Iris pigment epithelial cell (primary cell): ENCODE data around the gene ARHGAP6.

Source experiments
- DNase-seq: peaks from one replicate; pipeline ENCODE4 v3.0.0-alpha.2; 2011; ENCODE audit warnings: low read depth

Gene ARHGAP6

DNA sequence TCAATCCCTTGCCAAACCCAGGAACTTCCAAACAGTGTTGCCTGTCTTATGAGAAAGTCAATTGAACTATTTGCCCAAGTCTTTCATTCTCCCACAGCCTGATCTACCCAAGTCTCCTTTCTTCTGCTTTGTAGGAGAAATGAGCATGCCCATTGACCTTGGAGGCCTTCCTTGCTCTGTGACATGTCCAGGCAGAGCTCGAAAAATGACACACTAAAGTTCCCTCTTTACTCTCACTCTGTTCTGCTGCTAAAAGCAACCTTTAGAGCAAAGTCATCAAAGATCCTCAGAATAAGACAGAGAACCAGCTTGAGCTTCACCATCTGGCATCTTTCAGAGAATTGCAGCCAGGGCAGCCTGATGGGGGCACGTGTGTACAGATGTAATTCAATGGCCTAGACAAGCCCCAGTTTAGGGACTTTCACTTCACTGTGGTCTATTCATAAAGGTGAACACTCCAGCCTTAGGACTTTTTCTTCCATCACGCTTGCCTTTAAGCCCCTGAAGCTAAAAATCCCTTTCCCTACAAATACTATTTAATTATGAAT lies 236.1 kb downstream of the ARHGAP6 start:
- DNase-seq: no peak

- no peak for DNase-seq
Measured at GRCh38 chrX:11427453-11428071, 238.2 kb downstream of the ARHGAP6 start.

- DNase-seq: peak; percentile 50
Measured at GRCh38 chrX:11426712-11427452, 238.8 kb downstream of the ARHGAP6 start.

DNA sequence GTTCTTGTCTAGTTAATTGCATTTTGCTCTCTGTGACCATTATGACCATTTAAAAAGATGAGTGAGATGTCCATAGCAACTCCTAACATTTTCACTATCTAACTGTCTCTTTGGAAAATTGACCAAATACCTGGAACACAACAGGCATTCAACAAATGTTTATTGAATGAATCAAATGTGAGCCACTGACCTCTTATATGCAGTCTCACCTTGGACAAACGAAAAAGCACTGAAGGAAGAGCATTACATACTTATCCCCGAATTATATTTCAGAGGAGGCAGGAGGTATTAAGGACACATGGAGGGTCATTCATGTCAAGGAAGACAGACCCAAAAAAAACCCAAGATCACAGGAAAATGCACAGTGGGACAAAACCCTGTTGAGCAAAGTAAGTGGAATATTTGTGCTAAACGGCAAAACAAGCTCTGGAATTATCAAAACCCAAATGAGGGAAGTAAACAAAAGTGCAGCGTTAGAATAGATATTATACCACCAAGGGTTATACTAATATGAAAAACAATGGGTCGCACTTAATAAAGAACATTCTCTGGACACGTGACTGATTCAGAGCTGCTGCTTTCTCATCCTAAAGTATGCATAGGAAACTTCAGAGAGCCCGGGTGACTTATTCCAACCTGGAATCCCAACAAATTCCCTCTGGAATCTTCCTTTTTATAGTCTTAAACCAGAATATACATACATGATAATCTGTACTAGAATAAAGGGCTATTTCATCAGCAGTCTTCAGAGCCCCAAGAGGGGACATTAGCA lies 240.6 kb downstream of the ARHGAP6 start:
- no peak for DNase-seq

- no peak for DNase-seq
Measured at GRCh38 chrX:11423949-11424348, 241.8 kb downstream of the ARHGAP6 start.

- DNase-seq: peak; percentile 91
Measured at GRCh38 chrX:11423362-11423818, 242.3 kb downstream of the ARHGAP6 start.

GRCh38 chrX:11422525-11422857 lies 243.2 kb downstream of the ARHGAP6 start:
- DNase-seq: no peak

DNA sequence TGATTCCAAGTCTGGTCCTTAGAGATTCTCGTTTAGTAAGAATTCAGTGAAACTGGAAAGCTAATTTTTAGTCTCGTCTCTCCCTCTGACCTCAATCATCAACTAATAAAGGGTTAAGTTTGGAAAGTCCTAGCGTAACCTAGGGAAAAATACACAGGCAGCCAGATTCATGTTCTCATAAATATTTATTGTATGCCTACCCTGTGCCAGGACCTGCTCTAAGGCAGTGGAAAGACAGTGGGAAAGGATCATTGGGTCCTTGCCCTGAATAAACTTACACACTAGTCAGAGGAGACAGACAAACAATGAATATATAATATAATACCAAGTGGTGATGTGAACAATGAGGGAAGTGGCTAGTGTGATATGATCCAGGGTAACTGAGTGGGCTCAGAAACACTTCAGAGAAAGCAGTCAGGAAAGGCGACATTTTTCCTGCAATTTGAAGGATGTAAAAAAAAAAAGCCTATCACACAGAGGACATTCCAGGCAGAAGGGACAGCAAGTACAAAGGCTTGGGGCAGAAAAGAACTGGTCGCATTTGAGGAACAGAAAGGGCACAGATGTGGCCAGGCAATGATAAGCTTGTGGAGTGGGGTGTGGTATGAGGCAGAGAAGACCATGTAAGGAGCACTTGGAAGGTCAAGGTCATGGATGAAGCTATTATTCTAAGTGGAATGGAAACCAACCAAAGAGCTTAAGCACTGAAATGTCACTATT lies 243.8 kb downstream of the ARHGAP6 start:
- no peak for DNase-seq

DNA sequence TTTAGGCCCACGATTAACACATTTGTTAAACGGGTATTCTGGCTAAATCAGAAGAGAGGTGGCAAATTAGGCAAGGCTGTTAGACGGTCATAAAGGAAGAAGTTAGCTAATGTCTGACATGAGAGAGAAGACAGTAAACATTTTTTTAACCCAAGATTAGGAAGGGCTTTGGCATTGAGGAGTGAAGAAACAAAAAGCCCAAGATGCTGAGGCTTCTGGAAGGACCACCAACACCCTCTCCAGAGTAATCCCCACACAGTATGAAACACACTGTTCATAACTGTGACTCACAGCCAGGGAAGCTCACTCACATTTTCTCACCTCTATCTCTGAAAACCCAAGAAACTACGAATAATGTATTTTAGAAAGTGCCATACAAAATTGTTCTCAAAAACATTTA lies 244.9 kb downstream of the ARHGAP6 start:
- DNase-seq: no peak

GRCh38 chrX:11419102-11419501 lies 246.6 kb downstream of the ARHGAP6 start:
- no peak for DNase-seq

DNA sequence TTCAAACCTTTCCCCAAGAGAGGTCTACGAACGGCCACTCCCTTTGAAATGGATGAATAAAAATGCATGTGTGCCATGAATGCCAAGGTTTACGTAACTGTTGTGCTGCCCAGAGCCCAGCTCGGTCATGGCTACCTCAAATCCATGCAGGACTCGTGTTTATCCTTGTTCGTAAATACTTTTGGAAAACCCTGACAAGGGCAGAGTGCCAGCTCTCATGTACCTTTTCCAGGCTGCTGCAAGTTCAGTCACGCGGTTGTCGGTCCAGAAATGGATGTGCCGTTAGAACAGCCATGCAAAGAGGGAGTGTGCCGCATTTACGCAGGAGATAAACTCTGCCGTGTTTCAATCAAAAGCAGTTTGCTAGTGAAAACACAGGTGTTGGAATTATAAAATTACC lies 249.1 kb downstream of the ARHGAP6 start:
- no peak for DNase-seq

- DNase-seq: no peak
Measured at GRCh38 chrX:11414091-11414490, 251.6 kb downstream of the ARHGAP6 start.

- peak; percentile 22 for DNase-seq
Measured at GRCh38 chrX:11412715-11413623, 252.8 kb downstream of the ARHGAP6 start.

GRCh38 chrX:11409957-11410356 lies 255.8 kb downstream of the ARHGAP6 start:
- DNase-seq: no peak

- DNase-seq: no peak
Measured at GRCh38 chrX:11408783-11409182, 256.9 kb downstream of the ARHGAP6 start.

- no peak for DNase-seq
Measured at GRCh38 chrX:11408109-11408405, 257.7 kb downstream of the ARHGAP6 start.

DNA sequence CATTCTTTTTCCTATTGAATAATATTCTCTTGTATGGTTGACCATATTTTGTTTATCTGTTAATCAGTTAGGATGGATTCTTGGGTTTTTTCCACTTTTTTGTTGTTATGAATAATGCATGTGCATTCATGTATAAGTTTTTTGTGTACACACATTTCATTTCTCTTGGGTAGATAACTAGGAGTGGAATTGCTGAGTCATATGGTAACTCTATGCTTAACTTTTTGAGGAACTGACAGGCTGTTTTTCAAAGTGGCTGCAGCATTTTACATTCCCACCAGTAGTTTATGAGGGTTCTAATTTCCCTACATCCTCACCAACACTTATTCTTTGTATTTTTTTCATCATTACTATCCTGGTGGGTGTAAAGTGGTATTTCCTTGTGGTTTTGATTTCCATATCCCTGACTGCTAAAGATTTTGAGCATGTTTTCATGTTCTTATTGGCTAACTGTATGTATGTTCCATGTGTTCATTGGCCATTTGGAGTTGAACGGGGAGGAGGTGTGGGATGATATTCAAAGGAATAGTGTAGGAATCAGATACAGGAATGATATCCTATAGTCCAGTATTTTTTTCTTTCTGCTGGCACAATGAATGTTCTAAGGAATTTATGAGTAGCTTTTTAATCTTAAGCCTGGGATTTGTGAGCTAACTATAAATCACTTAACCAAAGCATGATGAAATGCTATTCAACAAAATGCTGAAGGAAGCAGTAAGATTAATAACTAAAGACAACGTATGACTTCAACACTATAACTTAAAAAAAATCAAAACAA lies 258.2 kb downstream of the ARHGAP6 start:
- peak; percentile 60 for DNase-seq

DNA sequence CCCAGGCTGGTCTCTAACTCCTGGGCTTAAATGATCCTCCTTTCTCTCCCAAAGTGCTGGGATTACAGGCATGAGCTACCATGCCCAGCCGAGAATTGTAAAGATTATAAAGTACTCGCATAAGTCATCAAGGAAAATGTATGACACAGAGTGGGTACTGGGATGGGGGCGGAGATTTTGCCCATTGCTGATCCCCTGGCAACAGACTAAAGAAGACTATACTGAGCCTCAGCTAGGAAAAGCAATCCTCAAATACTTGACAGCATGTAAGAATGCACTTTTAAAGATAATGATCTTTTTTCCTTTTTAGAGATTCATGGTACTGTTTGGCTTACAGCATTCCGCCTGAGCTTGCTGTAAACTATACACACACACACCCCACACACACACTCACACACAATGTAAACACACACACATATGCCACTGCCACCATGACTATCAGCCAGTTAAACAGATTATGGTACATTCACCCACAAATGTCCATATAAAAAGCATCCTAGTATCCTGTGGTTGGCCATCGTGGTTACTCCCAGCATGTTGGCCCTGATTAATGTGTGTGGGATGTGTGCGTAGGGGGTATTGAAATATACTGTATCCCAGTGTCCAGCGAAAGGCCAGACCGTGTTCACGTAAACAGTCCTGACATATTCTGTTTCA lies 259.5 kb downstream of the ARHGAP6 start:
- DNase-seq: peak; percentile 20

DNA sequence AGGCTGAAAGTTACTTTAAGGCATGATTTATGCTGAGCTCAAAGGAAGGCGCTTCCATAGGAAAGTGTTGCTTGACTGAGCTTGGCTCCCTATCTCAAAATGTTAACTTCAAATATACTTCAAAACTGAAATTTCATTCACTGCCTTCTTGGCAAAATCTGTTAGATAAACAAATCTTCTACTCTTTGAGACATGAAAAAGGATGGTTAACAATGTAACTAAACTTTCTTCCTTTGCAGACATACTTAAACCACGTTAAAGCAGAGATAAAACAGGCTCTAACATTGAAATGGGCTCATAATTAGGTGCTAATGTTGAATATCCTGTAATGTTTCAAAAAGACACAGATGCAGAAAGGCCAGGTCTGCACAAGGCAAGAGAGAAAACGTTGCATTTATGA lies 262.1 kb downstream of the ARHGAP6 start:
- DNase-seq: no peak

DNA sequence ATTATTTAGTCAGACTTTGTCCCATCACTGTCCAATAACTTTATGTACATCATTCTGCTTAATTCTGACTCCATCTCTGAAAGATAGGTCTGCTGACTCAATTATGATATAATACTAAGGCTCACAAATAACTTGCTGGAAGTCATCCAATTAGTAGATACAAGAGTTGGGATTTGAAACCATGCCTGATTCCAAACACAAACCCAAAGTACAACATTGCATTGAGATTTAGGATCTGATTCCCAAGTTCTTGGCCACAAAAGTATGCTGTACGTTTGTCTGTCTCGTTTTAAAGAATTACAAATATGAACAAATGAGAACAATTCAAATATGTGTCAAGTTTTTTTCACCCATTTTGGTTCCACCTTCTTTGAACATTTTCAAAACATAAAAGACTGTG lies 263.8 kb downstream of the ARHGAP6 start:
- peak; percentile 32 for DNase-seq
